ENCODE measurements around the gene MS4A13.

- no peak for TF ChIP-seq RFX5 (IDR thresholded peaks at IDR 0.05; ENCODE audit: low read length)
- TF ChIP-seq SMC3 (IDR thresholded peaks at IDR 0.05; ENCODE audit: low read depth, low read length): no peak
- TF ChIP-seq, protein P1, sequence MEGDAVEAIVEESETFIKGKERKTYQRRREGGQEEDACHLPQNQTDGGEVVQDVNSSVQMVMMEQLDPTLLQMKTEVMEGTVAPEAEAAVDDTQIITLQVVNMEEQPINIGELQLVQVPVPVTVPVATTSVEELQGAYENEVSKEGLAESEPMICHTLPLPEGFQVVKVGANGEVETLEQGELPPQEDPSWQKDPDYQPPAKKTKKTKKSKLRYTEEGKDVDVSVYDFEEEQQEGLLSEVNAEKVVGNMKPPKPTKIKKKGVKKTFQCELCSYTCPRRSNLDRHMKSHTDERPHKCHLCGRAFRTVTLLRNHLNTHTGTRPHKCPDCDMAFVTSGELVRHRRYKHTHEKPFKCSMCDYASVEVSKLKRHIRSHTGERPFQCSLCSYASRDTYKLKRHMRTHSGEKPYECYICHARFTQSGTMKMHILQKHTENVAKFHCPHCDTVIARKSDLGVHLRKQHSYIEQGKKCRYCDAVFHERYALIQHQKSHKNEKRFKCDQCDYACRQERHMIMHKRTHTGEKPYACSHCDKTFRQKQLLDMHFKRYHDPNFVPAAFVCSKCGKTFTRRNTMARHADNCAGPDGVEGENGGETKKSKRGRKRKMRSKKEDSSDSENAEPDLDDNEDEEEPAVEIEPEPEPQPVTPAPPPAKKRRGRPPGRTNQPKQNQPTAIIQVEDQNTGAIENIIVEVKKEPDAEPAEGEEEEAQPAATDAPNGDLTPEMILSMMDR (IDR thresholded peaks at IDR 0.05): no peak
- no peak for TF ChIP-seq POLR2AphosphoS5 (IDR thresholded peaks at IDR 0.05; ENCODE audit: low read depth, low read length)
These were observed 12.9 kb upstream of the MS4A13 start for GRCh38 chr11:60502221-60502775.
